ENCODE measurements around the gene TNFRSF4. TPM values are rescaled to one million over a fixed set of nuclear protein-coding genes. Genes with fewer than 3 reads are reported as not detected.
"Not testable (repeated sequence)": the region's sequence is repeated elsewhere in the genome, so short reads cannot be mapped to it uniquely, and the experiment has no call there.

The TNFRSF4 gene
- polyA plus RNA-seq, 6 donors from 2014 or later: 0.18 to 0.36 (median 0.32) TPM; not detected in 3

DNA sequence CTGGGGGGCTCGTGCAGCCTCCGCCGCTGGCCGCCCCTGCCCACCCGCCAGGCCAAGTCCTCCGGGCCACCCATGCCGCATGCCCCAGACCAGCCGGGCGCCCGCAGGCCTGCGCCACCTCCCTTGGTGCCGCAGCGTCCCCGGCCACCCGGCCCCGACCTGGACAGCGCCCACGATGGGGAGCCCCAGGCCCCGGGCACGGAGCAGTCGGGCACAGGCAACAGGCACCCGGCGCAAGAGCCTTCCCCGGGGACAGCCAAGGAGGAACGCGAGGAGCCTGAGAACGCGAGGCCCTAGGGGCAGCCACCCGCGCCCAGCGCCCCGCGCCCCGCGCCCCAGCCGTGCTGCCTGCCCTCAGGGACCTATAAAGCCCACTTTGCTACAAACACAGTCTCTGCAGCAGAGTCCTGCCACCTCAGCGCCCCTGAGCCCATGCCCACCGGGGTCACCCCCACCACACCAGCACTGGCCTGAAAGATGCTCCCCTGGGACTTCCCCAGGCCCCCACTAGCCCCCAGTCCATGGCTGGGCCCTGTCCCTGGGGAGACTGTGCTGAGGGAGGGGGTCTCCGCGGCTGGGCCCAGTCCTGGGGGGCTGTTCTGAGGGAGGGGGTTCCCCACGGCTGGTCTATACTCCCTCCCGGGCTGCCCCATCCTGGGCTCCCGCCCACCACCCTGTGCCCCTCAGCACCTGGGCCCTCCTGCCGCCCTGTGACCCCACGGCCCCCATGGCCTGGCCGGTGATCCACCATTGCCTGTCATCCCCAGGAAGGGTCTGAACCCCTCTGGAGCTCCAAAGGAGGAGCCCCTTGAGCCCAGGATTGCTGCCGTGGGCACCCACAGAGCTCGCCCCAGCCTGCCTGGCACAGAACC is 16.2 kb downstream of the TNFRSF4 start:
- ATAC-seq (ENCODE audit: low read depth in 2 of 2) (no peak), DNase-seq (no peak)
- Mint-ChIP-seq H3K9me3 (peaks cover 0 to 18% (median 9%) of the 10 kb centered on the region in 7 donors), H3K4me1 (peaks cover 0 to 5% (median 3%) of the 10 kb centered on the region in 3 donors), H3K27me3 (no peaks in the 10 kb centered on the region), H3K4me3 (no peak overlapping the region), H3K36me3 (peaks cover 7 to 8% of the 10 kb centered on the region in 2 donors), H3K27ac (peak overlapping the region in 4 of 6 donors; percentile 48 to 84 (median 60))

DNA sequence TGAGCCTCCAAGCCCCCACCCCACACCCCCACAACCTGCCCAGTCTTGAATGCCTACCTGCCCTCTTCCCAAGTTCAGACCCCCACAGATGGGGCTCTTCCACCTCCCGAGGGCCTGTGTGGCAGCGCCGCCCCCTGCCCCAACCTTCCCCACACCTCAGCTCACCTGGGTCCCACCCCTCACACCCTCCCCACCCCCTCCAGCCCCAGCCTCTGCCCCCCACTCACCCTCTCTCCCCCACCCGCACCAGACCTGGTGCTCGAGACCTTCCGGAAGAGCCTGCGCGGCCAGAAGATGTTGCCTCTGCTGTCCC is 16.8 kb downstream of the TNFRSF4 start:
- DNase-seq (no peak), ATAC-seq (ENCODE audit: low read depth in 2 of 2) (no peak)
- H3K27me3 Mint-ChIP-seq: peaks cover 0 to 1% (median 0%) of the 10 kb centered on the region in 3 donors
- H3K36me3 Mint-ChIP-seq: peaks cover 8 to 11% of the 10 kb centered on the region in 2 donors
- peak overlapping the region in 2 of 6 donors; percentile 27 to 66 for H3K27ac Mint-ChIP-seq
- no peak overlapping the region for H3K4me3 Mint-ChIP-seq
- H3K9me3 Mint-ChIP-seq: peaks cover 1 to 19% (median 10%) of the 10 kb centered on the region in 7 donors
- H3K4me1 Mint-ChIP-seq: peaks cover 0 to 5% (median 3%) of the 10 kb centered on the region in 3 donors

GRCh38 chr1:1196431-1197187 is 17.3 kb downstream of the TNFRSF4 start:
- no peak for ATAC-seq (ENCODE audit: low read depth in 2 of 2)
- H3K27ac Mint-ChIP-seq: peak overlapping the region in 3 of 6 donors; percentile 27 to 71 (median 66)
- peak overlapping the region in 1 of 8 donors; percentile 50 for H3K4me3 Mint-ChIP-seq
- peaks cover 6 to 25% (median 15%) of the 10 kb centered on the region in 7 donors for H3K9me3 Mint-ChIP-seq
- peaks cover 0 to 5% (median 3%) of the 10 kb centered on the region in 3 donors for H3K4me1 Mint-ChIP-seq
- peaks cover 13 to 16% of the 10 kb centered on the region in 2 donors for H3K36me3 Mint-ChIP-seq
- no peak for DNase-seq
- peaks cover 0 to 7% (median 5%) of the 10 kb centered on the region in 3 donors for H3K27me3 Mint-ChIP-seq

DNA sequence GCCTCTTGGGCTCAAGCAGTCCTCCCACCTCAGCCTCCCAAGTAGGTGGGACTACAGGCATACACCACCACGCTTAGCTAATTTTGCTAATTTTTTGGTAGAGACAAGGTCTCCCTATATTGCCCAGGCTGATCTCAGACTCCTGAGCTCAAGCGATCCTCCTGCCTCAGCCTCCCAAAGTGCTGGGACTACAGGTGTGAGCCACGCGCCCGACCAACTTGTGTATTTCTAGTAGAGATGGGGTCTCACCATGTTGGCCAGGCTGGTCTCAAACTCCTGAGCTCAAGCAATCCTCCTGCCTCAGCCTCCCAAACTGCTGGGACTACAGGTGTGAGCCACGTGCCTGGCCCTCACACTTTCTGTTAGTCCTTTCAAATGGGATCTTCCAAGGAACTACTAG is 18.2 kb downstream of the TNFRSF4 start:
- not testable (repeated sequence) for ATAC-seq (ENCODE audit: low read depth in 2 of 2); H3K4me1 Mint-ChIP-seq; H3K27me3 Mint-ChIP-seq; DNase-seq; H3K4me3 Mint-ChIP-seq
- Mint-ChIP-seq H3K9me3 (peaks cover 6 to 28% (median 15%) of the 10 kb centered on the region in 7 donors), H3K36me3 (peaks cover 13 to 19% of the 10 kb centered on the region in 2 donors), H3K27ac (peak overlapping the region in 1 of 6 donors; percentile 30)

DNA sequence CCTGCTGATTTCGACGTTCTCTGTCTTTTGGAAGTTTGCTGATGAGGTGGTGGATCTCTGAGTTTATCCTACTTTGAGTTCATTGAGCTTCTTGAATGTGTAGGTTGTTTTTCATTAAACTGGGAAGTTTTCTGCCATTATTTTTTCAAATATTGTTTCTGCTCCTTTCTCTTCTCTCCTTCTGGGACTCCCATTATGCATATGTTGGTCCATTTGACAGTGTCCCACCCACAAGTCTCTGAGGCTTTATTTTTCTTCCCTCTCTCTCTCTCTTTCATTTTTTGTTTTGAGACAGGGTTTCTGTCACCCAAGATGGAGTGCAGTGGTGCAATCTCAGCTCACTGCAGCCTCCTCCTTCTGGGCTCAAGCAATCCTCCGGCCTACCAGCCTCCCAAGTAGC is 19.2 kb downstream of the TNFRSF4 start:
- peaks cover 0 to 8% (median 8%) of the 10 kb centered on the region in 3 donors for H3K27me3 Mint-ChIP-seq

DNA sequence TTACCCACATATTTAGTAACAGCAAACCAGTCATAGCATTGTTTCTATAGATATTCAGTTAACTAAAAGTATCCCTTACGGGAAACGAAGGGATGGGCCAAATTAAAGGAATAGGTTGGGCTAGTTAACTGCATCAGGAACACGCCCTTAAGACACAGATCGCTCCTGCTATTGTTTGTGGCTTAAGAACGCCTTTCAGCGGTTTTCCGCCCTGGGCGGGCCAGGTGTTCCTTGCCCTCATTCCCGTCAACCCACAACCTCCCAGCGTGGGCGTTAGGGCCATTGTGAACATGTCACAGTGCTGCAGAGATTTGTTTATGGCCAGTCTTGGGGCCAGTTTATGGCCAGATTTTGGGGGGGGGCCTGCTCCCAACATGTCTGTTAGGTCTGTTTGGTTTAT is 22.2 kb downstream of the TNFRSF4 start:
- Mint-ChIP-seq H3K27ac (no peak overlapping the region), H3K27me3 (peaks cover 4 to 8% (median 8%) of the 10 kb centered on the region in 3 donors), H3K4me3 (no peak overlapping the region), H3K4me1 (no peaks in the 10 kb centered on the region), H3K9me3 (peaks cover 6 to 28% (median 16%) of the 10 kb centered on the region in 7 donors), H3K36me3 (peaks cover 13 to 19% of the 10 kb centered on the region in 2 donors)
- no peak for ATAC-seq (ENCODE audit: low read depth in 2 of 2)
- DNase-seq: no peak

More for the DNA sequence above, 19.2 kb downstream of the TNFRSF4 start:
- DNase-seq (no peak), ATAC-seq (ENCODE audit: low read depth in 2 of 2) (no peak)
- Mint-ChIP-seq H3K4me1 (no peaks in the 10 kb centered on the region), H3K27ac (no peak overlapping the region), H3K9me3 (peaks cover 6 to 28% (median 15%) of the 10 kb centered on the region in 7 donors), H3K36me3 (peaks cover 13 to 19% of the 10 kb centered on the region in 2 donors), H3K4me3 (peak overlapping the region in 1 of 8 donors; percentile 42)

DNA sequence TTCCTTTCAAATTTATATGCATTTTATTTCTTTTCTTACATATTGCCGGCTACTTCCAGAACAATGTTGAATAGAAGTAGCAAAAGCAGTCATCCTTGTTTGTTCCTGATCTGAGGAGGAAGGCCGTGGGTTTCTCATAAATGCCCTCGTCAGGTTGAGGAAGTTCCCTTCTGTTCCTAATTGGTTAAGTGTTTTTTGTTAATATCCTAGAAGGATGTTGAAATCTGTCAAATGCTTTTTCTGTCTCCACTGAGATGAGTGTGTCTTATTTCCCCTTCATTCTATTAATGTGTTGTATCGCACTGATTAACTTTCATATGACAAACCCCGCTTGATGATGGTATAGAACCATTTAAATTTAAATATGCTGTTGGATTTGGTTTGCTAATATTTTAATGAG is 24.8 kb downstream of the TNFRSF4 start:
- H3K4me1 Mint-ChIP-seq: no peaks in the 10 kb centered on the region
- no peak overlapping the region for H3K4me3 Mint-ChIP-seq
- ATAC-seq (ENCODE audit: low read depth in 2 of 2): no peak
- no peak overlapping the region for H3K27ac Mint-ChIP-seq
- peaks cover 4 to 8% (median 8%) of the 10 kb centered on the region in 3 donors for H3K27me3 Mint-ChIP-seq
- no peak for DNase-seq
- peaks cover 6 to 11% of the 10 kb centered on the region in 2 donors for H3K36me3 Mint-ChIP-seq
- peaks cover 4 to 12% (median 7%) of the 10 kb centered on the region in 7 donors for H3K9me3 Mint-ChIP-seq

DNA sequence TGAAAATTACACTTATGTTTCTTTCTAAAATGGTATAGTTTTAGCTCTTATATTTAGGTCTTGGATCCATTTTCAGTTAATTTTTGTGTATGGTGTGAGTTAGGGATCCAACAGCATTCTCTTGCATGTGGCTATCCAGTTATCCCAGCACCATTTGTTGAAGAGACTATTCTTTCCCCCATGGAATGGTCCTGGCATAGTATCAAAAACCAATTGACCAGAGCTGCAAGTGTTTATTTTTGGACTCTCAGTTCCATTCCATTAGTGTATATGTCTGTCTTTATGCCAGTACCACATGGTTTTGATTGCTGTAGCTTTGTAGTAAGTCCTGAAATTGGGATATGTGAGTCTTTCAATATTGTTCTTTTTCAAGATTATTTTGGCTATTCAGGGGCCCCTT is 26.0 kb downstream of the TNFRSF4 start:
- H3K4me3 Mint-ChIP-seq: no peak overlapping the region
- peaks cover 6 to 11% of the 10 kb centered on the region in 2 donors for H3K36me3 Mint-ChIP-seq
- peaks cover 4 to 12% (median 6%) of the 10 kb centered on the region in 7 donors for H3K9me3 Mint-ChIP-seq
- peaks cover 0 to 5% (median 4%) of the 10 kb centered on the region in 3 donors for H3K4me1 Mint-ChIP-seq
- peak overlapping the region in 1 of 6 donors; percentile 75 for H3K27ac Mint-ChIP-seq
- peaks cover 4 to 15% (median 14%) of the 10 kb centered on the region in 3 donors for H3K27me3 Mint-ChIP-seq
- no peak for ATAC-seq (ENCODE audit: low read depth in 2 of 2)
- no peak for DNase-seq

DNA sequence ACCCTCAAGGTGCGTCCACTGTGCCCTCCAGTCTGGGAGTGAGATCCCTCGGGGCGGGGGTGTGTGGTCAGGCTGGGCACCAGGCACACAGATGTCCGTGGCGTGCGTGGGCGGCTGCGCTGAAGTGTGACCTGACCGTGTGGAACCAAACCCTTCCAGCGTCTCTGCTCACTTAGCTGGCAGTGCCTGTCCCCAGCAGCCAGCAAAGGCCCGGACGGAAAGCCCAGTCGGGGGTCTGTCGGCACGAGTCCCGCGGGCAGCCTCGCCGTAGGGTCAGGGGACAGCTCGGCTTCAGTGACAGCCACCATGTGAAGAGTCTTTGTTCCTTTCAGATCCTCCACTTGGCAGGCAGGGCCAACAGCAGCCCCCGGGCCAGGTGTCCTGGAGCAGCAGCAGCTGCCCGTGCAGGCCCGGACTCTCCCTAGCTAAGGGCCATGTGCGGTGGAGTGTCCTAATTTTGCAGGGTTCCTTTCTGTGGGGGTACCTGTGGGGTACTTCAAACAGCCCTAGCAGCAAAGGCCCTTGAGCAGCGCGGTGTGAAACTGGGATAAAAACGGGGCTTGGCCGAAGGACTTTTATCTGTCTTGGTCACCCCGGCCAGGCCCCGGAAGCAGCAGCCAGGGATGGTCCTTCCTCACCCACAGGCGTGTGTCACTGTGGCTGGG is 28.7 kb downstream of the TNFRSF4 start:
- peaks cover 4 to 8% (median 5%) of the 10 kb centered on the region in 3 donors for H3K4me1 Mint-ChIP-seq
- H3K36me3 Mint-ChIP-seq: no peaks in the 10 kb centered on the region
- peaks cover 8 to 25% (median 23%) of the 10 kb centered on the region in 3 donors for H3K27me3 Mint-ChIP-seq
- DNase-seq (no peak), ATAC-seq (ENCODE audit: low read depth in 2 of 2) (no peak)
- H3K9me3 Mint-ChIP-seq: peaks cover 0 to 2% (median 0%) of the 10 kb centered on the region in 7 donors
- H3K27ac Mint-ChIP-seq: no peak overlapping the region
- no peak overlapping the region for H3K4me3 Mint-ChIP-seq

GRCh38 chr1:1183833-1184775 is 29.8 kb downstream of the TNFRSF4 start:
- Mint-ChIP-seq H3K36me3 (no peaks in the 10 kb centered on the region), H3K4me3 (no peak overlapping the region), H3K27me3 (peaks cover 8 to 25% (median 23%) of the 10 kb centered on the region in 3 donors), H3K4me1 (peaks cover 4 to 8% (median 5%) of the 10 kb centered on the region in 3 donors), H3K27ac (peak overlapping the region in 1 of 6 donors; percentile 57), H3K9me3 (peaks cover 0 to 2% (median 0%) of the 10 kb centered on the region in 7 donors)
- ATAC-seq (ENCODE audit: low read depth in 2 of 2) (no peak), DNase-seq (no peak)

DNA sequence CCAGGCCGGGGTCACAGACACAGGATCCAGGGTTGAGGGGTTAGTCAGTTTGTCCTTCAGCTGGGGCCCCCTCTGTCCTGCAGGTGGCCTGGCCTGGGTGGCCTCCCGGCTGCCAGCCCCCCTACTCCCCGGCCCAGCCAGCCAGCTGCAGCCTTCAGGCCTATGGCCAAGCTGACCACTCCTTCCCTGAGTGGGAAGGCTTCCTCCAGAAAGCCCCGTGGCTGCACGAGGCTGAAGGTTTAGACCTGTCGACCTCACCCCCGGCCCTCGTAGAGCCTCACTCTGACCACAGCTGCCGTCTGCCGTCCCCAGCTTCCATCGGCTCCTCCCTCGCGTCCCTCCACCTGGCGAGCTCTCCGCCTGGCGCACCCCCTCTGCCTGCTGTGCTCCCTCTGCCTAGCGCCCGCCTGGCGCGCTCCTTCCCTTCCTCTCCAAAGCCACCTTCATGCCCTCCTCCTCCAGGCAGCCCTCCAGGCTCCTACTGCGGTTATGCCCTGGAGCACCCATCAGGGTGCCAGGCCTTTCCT is 30.7 kb downstream of the TNFRSF4 start:
- ATAC-seq (ENCODE audit: low read depth in 2 of 2) (no peak), DNase-seq (no peak)
- H3K4me1 Mint-ChIP-seq: peaks cover 4 to 8% (median 5%) of the 10 kb centered on the region in 3 donors
- peaks cover 0 to 2% (median 0%) of the 10 kb centered on the region in 7 donors for H3K9me3 Mint-ChIP-seq
- H3K4me3 Mint-ChIP-seq: no peak overlapping the region
- peak overlapping the region in 1 of 6 donors; percentile 57 for H3K27ac Mint-ChIP-seq
- no peaks in the 10 kb centered on the region for H3K36me3 Mint-ChIP-seq
- H3K27me3 Mint-ChIP-seq: peaks cover 4 to 28% (median 23%) of the 10 kb centered on the region in 3 donors
